SK-N-SH (cell line): ENCODE results near the gene PRMT9. TPM values are rescaled to one million over a fixed set of nuclear protein-coding genes. Genes with fewer than 3 reads are reported as not detected.

ENCODE experiments used
- CTCF ChIA-PET: fragments of 300-600, 350-600 bp; formaldehyde crosslinking; extraction: SDS; loops from one replicate; lab custom pipeline; 2021; lab: Yijun Ruan, JAX
- POLR2A ChIA-PET: fragments of 350-600 bp; sonication (Branson Sonifier 250); formaldehyde crosslinking; extraction: SDS; loops from one replicate; lab custom pipeline; 2020; ENCODE audit warnings: antibody characterized with exemption, inconsistent platforms; lab: Yijun Ruan, JAX
- DNase-seq: peaks from one replicate; pipeline ENCODE4 v3.0.0; 2012
- H2AFZ ChIP-seq: fragments of 200-600 bp; sonication (generic); 2 replicates; pipeline ENCODE4 v1.8.1; 2016; ENCODE audit warnings: antibody characterized with exemption, mild to moderate bottlenecking, low read depth
- H3F3A ChIP-seq: fragments of 200-600 bp; sonication (generic); replicated peaks from 2 replicates; pipeline ENCODE3; 2016; ENCODE audit warnings: antibody characterized with exemption, mild to moderate bottlenecking; ENCODE audit not compliant: insufficient read depth
- H3K27ac ChIP-seq, 2 experiments: fragments of 200-500 bp in 1 of 2; fragments of 200-600 bp in 1 of 2; sonication (Bioruptor generic) in 1 of 2; sonication (generic), shearing (Covaris generic) in 1 of 2; 2 replicates each; pipeline versions ENCODE4 v1.5.1 to v1.6.1; 2014 to 2016; ENCODE audit warnings: low read depth in 2 of 2, inconsistent platforms in 1 of 2, low read length in 1 of 2, mild to moderate bottlenecking in 1 of 2, mixed read lengths in 1 of 2
- H3K27me3 ChIP-seq: fragments of 200-600 bp; sonication (generic), shearing (Covaris generic); 2 replicates; pipeline ENCODE4 v1.6.1; 2016; ENCODE audit warnings: mixed run types; ENCODE audit not compliant: insufficient read depth
- H3K36me3 ChIP-seq, 2 experiments: fragments of 200-500 bp in 1 of 2; fragments of 200-600 bp in 1 of 2; sonication (Bioruptor generic) in 1 of 2; sonication (generic) in 1 of 2; replicated peaks in 1 of 2; 2 replicates each; pipeline versions ENCODE3 to v1.5.1; 2014 to 2016; ENCODE audit warnings: low read length in 1 of 2, mild to moderate bottlenecking in 1 of 2; ENCODE audit not compliant: insufficient read depth in 2 of 2, control insufficient read depth in 1 of 2
- H3K4me1 ChIP-seq, 2 experiments: fragments of 200-500 bp in 1 of 2; fragments of 200-600 bp in 1 of 2; sonication (Bioruptor generic) in 1 of 2; sonication (generic), shearing (Covaris generic) in 1 of 2; 2 replicates each; pipeline versions ENCODE4 v1.5.1 to v1.6.1; 2014 to 2016; ENCODE audit warnings: low read depth in 1 of 2, low read length in 1 of 2, mixed run types in 1 of 2; ENCODE audit not compliant: insufficient read depth in 2 of 2, control insufficient read depth in 1 of 2
- H3K4me2 ChIP-seq: fragments of 200-600 bp; sonication (generic), shearing (Covaris generic); 2 replicates; pipeline ENCODE4 v1.6.1; 2017; ENCODE audit warnings: mixed run types
- H3K4me3 ChIP-seq, 2 experiments: fragments of 200-500 bp in 1 of 2; fragments of 200-600 bp in 1 of 2; sonication (Bioruptor generic) in 1 of 2; sonication (generic), shearing (Covaris generic) in 1 of 2; 2 replicates each; pipeline versions ENCODE4 v1.5.1 to v1.8.1; 2014 to 2016; ENCODE audit warnings: low read depth in 2 of 2, inconsistent platforms in 1 of 2, low read length in 1 of 2, mild to moderate bottlenecking in 1 of 2, mixed read lengths in 1 of 2, moderate library complexity in 1 of 2
- H3K79me2 ChIP-seq: fragments of 200-600 bp; sonication (generic); 2 replicates; pipeline ENCODE4 v1.8.1; 2017; ENCODE audit warnings: mild to moderate bottlenecking; ENCODE audit not compliant: insufficient read depth
- H3K9ac ChIP-seq: fragments of 200-600 bp; sonication (generic); 2 replicates; pipeline ENCODE4 v1.6.1; 2017; ENCODE audit warnings: mixed run types
- H3K9me2 ChIP-seq: fragments of 200-600 bp; sonication (generic); 2 replicates; pipeline ENCODE4 v1.6.1; 2017; ENCODE audit warnings: mixed run types
- H3K9me3 ChIP-seq: fragments of 200-600 bp; sonication (generic); 2 replicates; pipeline ENCODE4 v1.6.1; 2017; ENCODE audit warnings: mixed run types, mild to moderate bottlenecking, moderate library complexity
- H4K20me1 ChIP-seq: fragments of 200-600 bp; sonication (generic); 2 replicates; pipeline ENCODE4 v1.6.1; 2017; ENCODE audit warnings: mild to moderate bottlenecking, mixed run types; ENCODE audit not compliant: insufficient read depth
- EP300 ChIP-seq, 2 experiments: IDR thresholded peaks; 2 replicates each; pipeline versions ENCODE4 v1.4.0 to v1.6.1; 2012; ENCODE audit warnings: borderline replicate concordance in 1 of 2, low read depth in 1 of 2, low read length in 1 of 2
- FOSL2 ChIP-seq: IDR thresholded peaks from 2 replicates; pipeline ENCODE4 v1.4.0; 2012; ENCODE audit warnings: low read depth, mild to moderate bottlenecking, moderate library complexity, borderline replicate concordance
- PBX3 ChIP-seq: IDR thresholded peaks from 2 replicates; pipeline ENCODE4; 2012
- RAD21 ChIP-seq: IDR thresholded peaks from 2 replicates; pipeline ENCODE4 v1.6.1; 2012; ENCODE audit warnings: mild to moderate bottlenecking, low read length
- TAF1 ChIP-seq: IDR thresholded peaks from 2 replicates; pipeline ENCODE4 v1.6.1; 2012; ENCODE audit warnings: low read depth, mild to moderate bottlenecking, low read length, moderate library complexity, borderline replicate concordance
- TCF12 ChIP-seq: IDR thresholded peaks from 2 replicates; pipeline ENCODE4 v1.4.0; 2012
- TEAD4 ChIP-seq: IDR thresholded peaks from 2 replicates; pipeline ENCODE4 v1.4.0; 2012; ENCODE audit warnings: mild to moderate bottlenecking, borderline replicate concordance; ENCODE audit not compliant: insufficient read depth
- USF1 ChIP-seq: IDR thresholded peaks from 2 replicates; pipeline ENCODE4 v1.4.0; 2012; ENCODE audit warnings: low read depth, borderline replicate concordance
- YY1 ChIP-seq: IDR thresholded peaks from 2 replicates; pipeline ENCODE4 v1.4.0; 2012; ENCODE audit warnings: low read depth, mild to moderate bottlenecking
- WGBS: methylation state at CpG from one replicate; pipeline ENCODE4 v1.1.6; 2017; ENCODE audit warnings: low lambda C conversion rate; 5-methylcytosine and 5-hydroxymethylcytosine counted together
- polyA plus RNA-seq, 3 experiments: library from polyadenylated mRNA; depleted of rRNA; stranded (reverse); fragments of >200 nt; gene quantifications; 2 replicates each; pipeline ENCODE4 v1.2.3, GENCODE V29; 2012
- TF ChIP-seq, protein P1 (sequence below): fragments of 200-600 bp; sonication (generic); IDR thresholded peaks from 2 replicates; pipeline ENCODE4 v1.6.1; 2017; ENCODE audit warnings: antibody characterized with exemption, mild to moderate bottlenecking, moderate library complexity
- TF ChIP-seq, protein P2 (sequence below): IDR thresholded peaks from 2 replicates; pipeline ENCODE4 v1.4.0; 2012; ENCODE audit warnings: low read depth
- TF ChIP-seq, protein P3 (sequence below): IDR thresholded peaks from 2 replicates; pipeline ENCODE4 v1.6.1; 2012; ENCODE audit warnings: mild to moderate bottlenecking, low read depth, low read length, moderate library complexity

Gene PRMT9
- polyA plus RNA-seq, 1 of the 3 experiments (the other 2 are of a cell fraction), result 3.9 TPM

- POLR2A ChIA-PET, result no interaction called here
- no peak for TF ChIP-seq RAD21
- TF ChIP-seq, protein P1, sequence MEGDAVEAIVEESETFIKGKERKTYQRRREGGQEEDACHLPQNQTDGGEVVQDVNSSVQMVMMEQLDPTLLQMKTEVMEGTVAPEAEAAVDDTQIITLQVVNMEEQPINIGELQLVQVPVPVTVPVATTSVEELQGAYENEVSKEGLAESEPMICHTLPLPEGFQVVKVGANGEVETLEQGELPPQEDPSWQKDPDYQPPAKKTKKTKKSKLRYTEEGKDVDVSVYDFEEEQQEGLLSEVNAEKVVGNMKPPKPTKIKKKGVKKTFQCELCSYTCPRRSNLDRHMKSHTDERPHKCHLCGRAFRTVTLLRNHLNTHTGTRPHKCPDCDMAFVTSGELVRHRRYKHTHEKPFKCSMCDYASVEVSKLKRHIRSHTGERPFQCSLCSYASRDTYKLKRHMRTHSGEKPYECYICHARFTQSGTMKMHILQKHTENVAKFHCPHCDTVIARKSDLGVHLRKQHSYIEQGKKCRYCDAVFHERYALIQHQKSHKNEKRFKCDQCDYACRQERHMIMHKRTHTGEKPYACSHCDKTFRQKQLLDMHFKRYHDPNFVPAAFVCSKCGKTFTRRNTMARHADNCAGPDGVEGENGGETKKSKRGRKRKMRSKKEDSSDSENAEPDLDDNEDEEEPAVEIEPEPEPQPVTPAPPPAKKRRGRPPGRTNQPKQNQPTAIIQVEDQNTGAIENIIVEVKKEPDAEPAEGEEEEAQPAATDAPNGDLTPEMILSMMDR, result no peak
- H3K9ac ChIP-seq, result no peak overlapping the region
Measured at GRCh38 chr4:147725673-147726072, 41.7 kb upstream of the PRMT9 start.

GRCh38 chr4:147724468-147725201 lies 40.7 kb upstream of the PRMT9 start:
- no peaks in the 10 kb centered on the region for H3K9me2 ChIP-seq
- H3K9ac ChIP-seq, result no peak overlapping the region
- no peak for DNase-seq
- H3K79me2 ChIP-seq, result no peaks in the 10 kb centered on the region
- H2AFZ ChIP-seq, result no peak overlapping the region
- peaks cover 5% of the 10 kb centered on the region for H3F3A ChIP-seq
- H3K36me3 ChIP-seq, result no peaks in the 10 kb centered on the region
- no peak overlapping the region for H3K4me3 ChIP-seq
- CTCF ChIA-PET, result interaction anchor here (2.5 kb wide), 1 partner anchor 142 kb away, joined by 11 read pairs; no protein-coding TSS in a partner anchor
- H3K9me3 ChIP-seq, result no peaks in the 10 kb centered on the region
- H3K4me1 ChIP-seq, result no peaks in the 10 kb centered on the region
- 94% methylated on average over 13 of the region's 13 CpGs for WGBS
- H3K27ac ChIP-seq, result no peak overlapping the region
- no peak for TF ChIP-seq YY1
- no peak for TF ChIP-seq TAF1
- TF ChIP-seq, protein P2, sequence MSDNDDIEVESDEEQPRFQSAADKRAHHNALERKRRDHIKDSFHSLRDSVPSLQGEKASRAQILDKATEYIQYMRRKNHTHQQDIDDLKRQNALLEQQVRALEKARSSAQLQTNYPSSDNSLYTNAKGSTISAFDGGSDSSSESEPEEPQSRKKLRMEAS, result no peak
- TF ChIP-seq PBX3, result no peak
- no peak for TF ChIP-seq FOSL2
- TF ChIP-seq, protein P3, sequence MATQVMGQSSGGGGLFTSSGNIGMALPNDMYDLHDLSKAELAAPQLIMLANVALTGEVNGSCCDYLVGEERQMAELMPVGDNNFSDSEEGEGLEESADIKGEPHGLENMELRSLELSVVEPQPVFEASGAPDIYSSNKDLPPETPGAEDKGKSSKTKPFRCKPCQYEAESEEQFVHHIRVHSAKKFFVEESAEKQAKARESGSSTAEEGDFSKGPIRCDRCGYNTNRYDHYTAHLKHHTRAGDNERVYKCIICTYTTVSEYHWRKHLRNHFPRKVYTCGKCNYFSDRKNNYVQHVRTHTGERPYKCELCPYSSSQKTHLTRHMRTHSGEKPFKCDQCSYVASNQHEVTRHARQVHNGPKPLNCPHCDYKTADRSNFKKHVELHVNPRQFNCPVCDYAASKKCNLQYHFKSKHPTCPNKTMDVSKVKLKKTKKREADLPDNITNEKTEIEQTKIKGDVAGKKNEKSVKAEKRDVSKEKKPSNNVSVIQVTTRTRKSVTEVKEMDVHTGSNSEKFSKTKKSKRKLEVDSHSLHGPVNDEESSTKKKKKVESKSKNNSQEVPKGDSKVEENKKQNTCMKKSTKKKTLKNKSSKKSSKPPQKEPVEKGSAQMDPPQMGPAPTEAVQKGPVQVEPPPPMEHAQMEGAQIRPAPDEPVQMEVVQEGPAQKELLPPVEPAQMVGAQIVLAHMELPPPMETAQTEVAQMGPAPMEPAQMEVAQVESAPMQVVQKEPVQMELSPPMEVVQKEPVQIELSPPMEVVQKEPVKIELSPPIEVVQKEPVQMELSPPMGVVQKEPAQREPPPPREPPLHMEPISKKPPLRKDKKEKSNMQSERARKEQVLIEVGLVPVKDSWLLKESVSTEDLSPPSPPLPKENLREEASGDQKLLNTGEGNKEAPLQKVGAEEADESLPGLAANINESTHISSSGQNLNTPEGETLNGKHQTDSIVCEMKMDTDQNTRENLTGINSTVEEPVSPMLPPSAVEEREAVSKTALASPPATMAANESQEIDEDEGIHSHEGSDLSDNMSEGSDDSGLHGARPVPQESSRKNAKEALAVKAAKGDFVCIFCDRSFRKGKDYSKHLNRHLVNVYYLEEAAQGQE, result no peak
- TF ChIP-seq TCF12, result no peak
- TF ChIP-seq, protein P1, result no peak
- no peak for TF ChIP-seq EP300 (IDR thresholded peaks at IDR 0.05; ENCODE audit: borderline replicate concordance in 1 of 2, low read depth in 1 of 2, low read length in 1 of 2)
- TF ChIP-seq USF1, result no peak
- TF ChIP-seq TEAD4, result no peak
- POLR2A ChIA-PET, result no interaction called here
- H3K4me2 ChIP-seq, result no peak overlapping the region
- no peaks in the 10 kb centered on the region for H3K27me3 ChIP-seq
- no peaks in the 10 kb centered on the region for H4K20me1 ChIP-seq

More at GRCh38 chr4:147725673-147726072, 41.7 kb upstream of the PRMT9 start:
- Histone ChIP-seq H3F3A (peaks cover 16% of the 10 kb centered on the region), H3K4me1 (no peaks in the 10 kb centered on the region), H3K9me2 (no peaks in the 10 kb centered on the region), H4K20me1 (no peaks in the 10 kb centered on the region), H3K27ac (no peak overlapping the region), H3K79me2 (no peaks in the 10 kb centered on the region), H3K4me2 (no peak overlapping the region), H3K9me3 (no peaks in the 10 kb centered on the region), H3K36me3 (no peaks in the 10 kb centered on the region), H3K27me3 (no peaks in the 10 kb centered on the region), H3K4me3 (no peak overlapping the region), H2AFZ (no peak overlapping the region)
- WGBS, result 86% methylated on average over 4 of the region's 4 CpGs
- no peak for DNase-seq
- CTCF ChIA-PET, result interaction anchor here (2.5 kb wide), 1 partner anchor 141 kb away, joined by 11 read pairs; no protein-coding TSS in a partner anchor
